Measurements from ENCODE around the gene CATSPERD.

- no peak for TF ChIP-seq CTCF (conservative IDR thresholded peaks at IDR 0.05; ENCODE audit: low read depth, low read length)
- no peak for TF ChIP-seq EZH2 (IDR thresholded peaks at IDR 0.05; ENCODE audit: low read length, unreplicated experiment)
These were observed 54.5 kb downstream of the CATSPERD start for GRCh38 chr19:5774921-5775320.
